GM19193 (cell line): ENCODE measurements around the gene ASCC1.

Experiments
- POLR2A ChIP-seq: IDR thresholded peaks from 4 replicates; pipeline ENCODE4 v1.6.1; 2011; ENCODE audit not compliant: insufficient read depth, insufficient read length; ENCODE audit errors: extremely low read depth

ASCC1 gene

GRCh38 chr10:72234560-72235095 lies 18.6 kb upstream of the ASCC1 start:
- no peak for TF ChIP-seq POLR2A

- no peak for TF ChIP-seq POLR2A
Observed at GRCh38 chr10:72233621-72234020, 17.5 kb upstream of the ASCC1 start.

- no peak for TF ChIP-seq POLR2A
Observed at GRCh38 chr10:72229261-72230251, 13.5 kb upstream of the ASCC1 start.

GRCh38 chr10:72228318-72228751 lies 12.3 kb upstream of the ASCC1 start:
- no peak for TF ChIP-seq POLR2A

GRCh38 chr10:72227826-72228225 lies 11.8 kb upstream of the ASCC1 start:
- no peak for TF ChIP-seq POLR2A

GRCh38 chr10:72226418-72227027 lies 10.4 kb upstream of the ASCC1 start:
- TF ChIP-seq POLR2A = no peak

- no peak for TF ChIP-seq POLR2A
Observed at GRCh38 chr10:72223743-72224101, 7.6 kb upstream of the ASCC1 start.

GRCh38 chr10:72221278-72221677 lies 5.2 kb upstream of the ASCC1 start:
- no peak for TF ChIP-seq POLR2A

- no peak for TF ChIP-seq POLR2A
Observed at GRCh38 chr10:72220637-72221036, 4.6 kb upstream of the ASCC1 start.

GRCh38 chr10:72219235-72219814 lies 3.2 kb upstream of the ASCC1 start:
- TF ChIP-seq POLR2A = no peak

GRCh38 chr10:72218726-72219125 lies 2.6 kb upstream of the ASCC1 start:
- TF ChIP-seq POLR2A = no peak

- no peak for TF ChIP-seq POLR2A
Observed at GRCh38 chr10:72218325-72218724, 2.2 kb upstream of the ASCC1 start.

GRCh38 chr10:72206511-72207229 lies 9.4 kb downstream of the ASCC1 start:
- TF ChIP-seq POLR2A = no peak

GRCh38 chr10:72204724-72205123 lies 11.4 kb downstream of the ASCC1 start:
- TF ChIP-seq POLR2A = no peak

GRCh38 chr10:72204296-72204695 lies 11.8 kb downstream of the ASCC1 start:
- TF ChIP-seq POLR2A = no peak
